GM12878 (cell line): ENCODE measurements around the gene BACE2.

ENCODE experiments used
- CHD2 ChIP-seq: IDR thresholded peaks from 2 replicates; pipeline ENCODE4 v1.6.1; 2011; ENCODE audit warnings: low read depth, low read length, improper control_type of control experiment, borderline replicate concordance
- FOXK2 ChIP-seq: fragments of 450-650 bp; IDR thresholded peaks from 2 replicates; pipeline ENCODE4 v1.6.1; 2017; ENCODE audit warnings: mild to moderate bottlenecking, moderate library complexity
- GABPA ChIP-seq: IDR thresholded peaks from 2 replicates; pipeline ENCODE4 v1.6.1; 2014; ENCODE audit warnings: antibody characterized with exemption, low read depth, mild to moderate bottlenecking, inconsistent platforms
- HDAC6 ChIP-seq: fragments of 200-600 bp; sonication (generic); IDR thresholded peaks from one replicate; pipeline ENCODE4 v1.8.0; 2017; ENCODE audit warnings: antibody characterized with exemption; ENCODE audit not compliant: unreplicated experiment
- LARP7 ChIP-seq: fragments of 450-650 bp; IDR thresholded peaks from 2 replicates; pipeline ENCODE4 v1.6.1; 2017; ENCODE audit warnings: mild to moderate bottlenecking
- POLR2A ChIP-seq: IDR thresholded peaks from 2 replicates; pipeline ENCODE4 v1.6.1; 2011; ENCODE audit warnings: low read depth, mild to moderate bottlenecking, low read length
- POLR2AphosphoS5 ChIP-seq: IDR thresholded peaks from 2 replicates; pipeline ENCODE4 v1.6.1; 2011; ENCODE audit warnings: mild to moderate bottlenecking, low read length, inconsistent platforms
- RFX5 ChIP-seq: IDR thresholded peaks from 2 replicates; pipeline ENCODE4 v1.6.1; 2011; ENCODE audit warnings: low read depth, low read length, improper control_type of control experiment
- TF ChIP-seq, protein P1 (sequence below): fragments of 450-650 bp; formaldehyde crosslinking; IDR thresholded peaks from 2 replicates; pipeline ENCODE4 v1.4.0; 2022; ENCODE audit warnings: mild to moderate bottlenecking, moderate library complexity

DNA sequence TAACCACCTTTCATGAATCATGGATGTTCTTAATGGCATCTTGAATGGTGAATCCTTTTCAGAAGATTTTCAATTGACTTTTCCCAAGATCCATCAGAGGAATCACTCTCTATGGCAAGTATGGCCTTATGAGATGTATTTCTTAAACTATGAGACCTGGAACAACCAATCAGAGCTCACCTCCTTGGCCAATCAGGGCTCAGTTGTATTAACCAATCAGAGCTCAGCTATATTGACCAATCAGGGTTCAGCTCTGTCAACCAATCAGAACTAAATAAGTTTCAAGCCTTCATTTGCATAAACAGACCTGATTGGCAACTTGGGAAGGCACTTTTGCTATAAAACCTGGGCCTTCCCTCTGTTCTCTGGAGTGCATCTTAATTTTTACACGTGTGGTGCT, 135.0 kb downstream of the BACE2 start:
- TF ChIP-seq GABPA: no peak
- no peak for TF ChIP-seq LARP7
- TF ChIP-seq CHD2: no peak
- TF ChIP-seq POLR2AphosphoS5: no peak
- TF ChIP-seq RFX5: no peak
- no peak for TF ChIP-seq POLR2A
- no peak for TF ChIP-seq HDAC6
- TF ChIP-seq FOXK2: no peak
- TF ChIP-seq, protein P1, sequence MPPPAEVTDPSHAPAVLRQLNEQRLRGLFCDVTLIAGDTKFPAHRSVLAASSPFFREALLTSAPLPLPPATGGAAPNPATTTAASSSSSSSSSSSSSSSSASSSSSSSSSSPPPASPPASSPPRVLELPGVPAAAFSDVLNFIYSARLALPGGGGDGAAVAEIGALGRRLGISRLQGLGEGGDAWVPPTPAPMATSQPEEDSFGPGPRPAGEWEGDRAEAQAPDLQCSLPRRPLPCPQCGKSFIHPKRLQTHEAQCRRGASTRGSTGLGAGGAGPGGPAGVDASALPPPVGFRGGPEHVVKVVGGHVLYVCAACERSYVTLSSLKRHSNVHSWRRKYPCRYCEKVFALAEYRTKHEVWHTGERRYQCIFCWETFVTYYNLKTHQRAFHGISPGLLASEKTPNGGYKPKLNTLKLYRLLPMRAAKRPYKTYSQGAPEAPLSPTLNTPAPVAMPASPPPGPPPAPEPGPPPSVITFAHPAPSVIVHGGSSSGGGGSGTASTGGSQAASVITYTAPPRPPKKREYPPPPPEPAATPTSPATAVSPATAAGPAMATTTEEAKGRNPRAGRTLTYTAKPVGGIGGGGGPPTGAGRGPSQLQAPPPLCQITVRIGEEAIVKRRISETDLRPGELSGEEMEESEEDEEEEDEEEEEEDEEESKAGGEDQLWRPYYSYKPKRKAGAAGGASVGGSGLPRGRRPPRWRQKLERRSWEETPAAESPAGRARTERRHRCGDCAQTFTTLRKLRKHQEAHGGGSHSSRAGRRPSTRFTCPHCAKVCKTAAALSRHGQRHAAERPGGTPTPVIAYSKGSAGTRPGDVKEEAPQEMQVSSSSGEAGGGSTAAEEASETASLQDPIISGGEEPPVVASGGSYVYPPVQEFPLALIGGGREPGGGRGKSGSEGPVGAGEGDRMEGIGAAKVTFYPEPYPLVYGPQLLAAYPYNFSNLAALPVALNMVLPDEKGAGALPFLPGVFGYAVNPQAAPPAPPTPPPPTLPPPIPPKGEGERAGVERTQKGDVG (CRISPR knock-in tag): no peak
